Measurements from ENCODE around the gene LDLRAP1.
A peak's percentile ranks its signal among the peaks of the same experiment; 100 is the strongest.
"Not testable (repeated sequence)": the region's sequence is repeated elsewhere in the genome, so short reads cannot be mapped to it uniquely, and the experiment has no call there.

Gene LDLRAP1

GRCh38 chr1:25577134-25577920 is 33.9 kb downstream of the LDLRAP1 start:
- DNase-seq (ENCODE audit: low spot score): no peak

GRCh38 chr1:25579292-25580252 is 36.2 kb downstream of the LDLRAP1 start:
- DNase-seq (ENCODE audit: low spot score): no peak

GRCh38 chr1:25580927-25581326 is 37.5 kb downstream of the LDLRAP1 start:
- no peak for DNase-seq (ENCODE audit: low spot score)

- no peak for DNase-seq (ENCODE audit: low spot score)
Measured at GRCh38 chr1:25581764-25582163, 38.4 kb downstream of the LDLRAP1 start.

GRCh38 chr1:25583519-25584370 is 40.3 kb downstream of the LDLRAP1 start:
- no peak for DNase-seq (ENCODE audit: low spot score)

GRCh38 chr1:25586181-25586588 is 42.8 kb downstream of the LDLRAP1 start:
- no peak for DNase-seq (ENCODE audit: low spot score)

- DNase-seq (ENCODE audit: low spot score): no peak
Measured at GRCh38 chr1:25587290-25587689, 43.9 kb downstream of the LDLRAP1 start.

GRCh38 chr1:25588224-25588623 is 44.8 kb downstream of the LDLRAP1 start:
- not testable (repeated sequence) for DNase-seq (ENCODE audit: low spot score)

GRCh38 chr1:25588786-25589185 is 45.4 kb downstream of the LDLRAP1 start:
- DNase-seq (ENCODE audit: low spot score): not testable (repeated sequence)

GRCh38 chr1:25590096-25590824 is 46.9 kb downstream of the LDLRAP1 start:
- DNase-seq (ENCODE audit: low spot score): no peak

GRCh38 chr1:25593861-25594260 is 50.5 kb downstream of the LDLRAP1 start:
- no peak for DNase-seq (ENCODE audit: low spot score)

- no peak for DNase-seq (ENCODE audit: low spot score)
Measured at GRCh38 chr1:25594971-25595370, 51.6 kb downstream of the LDLRAP1 start.

- not testable (repeated sequence) for DNase-seq (ENCODE audit: low spot score)
Measured at GRCh38 chr1:25596641-25597040, 53.2 kb downstream of the LDLRAP1 start.

GRCh38 chr1:25598879-25599278 is 55.5 kb downstream of the LDLRAP1 start:
- DNase-seq (ENCODE audit: low spot score): no peak

GRCh38 chr1:25599969-25600610 is 56.7 kb downstream of the LDLRAP1 start:
- no peak for DNase-seq (ENCODE audit: low spot score)

- not testable (repeated sequence) for DNase-seq (ENCODE audit: low spot score)
Measured at GRCh38 chr1:25600971-25601699, 57.7 kb downstream of the LDLRAP1 start.

GRCh38 chr1:25603779-25604538 is 60.6 kb downstream of the LDLRAP1 start:
- not testable (repeated sequence) for DNase-seq (ENCODE audit: low spot score)

- no peak for DNase-seq (ENCODE audit: low spot score)
Measured at GRCh38 chr1:25607123-25607522, 63.7 kb downstream of the LDLRAP1 start.

GRCh38 chr1:25608488-25609178 is 65.2 kb downstream of the LDLRAP1 start:
- DNase-seq (ENCODE audit: low spot score): peak; percentile 86
